ENCODE measurements around the gene FBXL19. TPM values are rescaled to one million over a fixed set of nuclear protein-coding genes. Genes with fewer than 3 reads are reported as not detected.

The FBXL19 gene
- total and polyA plus RNA-seq, 2 of the 13 experiments (the other 11 are each of a cell fraction or from before 2014, with no cell fraction given), result 6.0 to 13.7 TPM

DNA sequence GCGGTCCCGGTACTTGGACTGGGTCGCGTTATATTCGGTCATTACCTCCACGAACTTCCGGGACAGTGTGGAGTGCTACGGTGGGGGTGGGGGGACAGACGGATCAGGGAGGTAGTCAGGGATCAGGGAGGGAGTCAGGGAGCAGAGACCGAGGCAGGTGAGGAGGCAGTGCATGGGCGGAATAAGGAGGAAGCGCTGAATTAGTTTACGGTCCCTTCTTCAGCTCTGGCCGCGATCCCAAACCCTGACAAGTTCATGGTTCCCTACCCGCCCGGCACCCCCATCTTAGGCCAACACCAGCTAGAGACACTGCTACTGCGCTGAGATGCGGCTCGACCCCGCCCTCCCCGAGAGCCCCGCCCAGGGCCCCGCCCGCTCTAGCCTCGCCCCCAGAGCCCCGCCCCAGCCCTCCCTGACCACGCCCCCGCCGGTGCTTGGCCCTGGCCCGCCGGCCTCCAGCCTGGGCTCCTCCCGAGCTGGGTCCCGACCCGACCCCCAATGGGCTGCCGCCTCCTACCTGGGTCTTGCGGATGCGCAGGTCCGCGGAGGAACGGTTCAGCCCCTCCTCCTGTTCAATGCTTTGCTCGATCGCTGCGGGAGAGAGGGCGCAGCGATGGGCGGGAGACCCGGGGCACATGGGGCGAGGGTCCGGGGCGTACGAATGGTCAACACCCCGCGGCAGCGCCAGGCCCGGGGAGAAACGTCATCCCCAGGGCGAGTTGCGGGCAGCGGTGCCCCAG, 73.8 kb downstream of the FBXL19 start (continued):
- TF ChIP-seq, protein P1, sequence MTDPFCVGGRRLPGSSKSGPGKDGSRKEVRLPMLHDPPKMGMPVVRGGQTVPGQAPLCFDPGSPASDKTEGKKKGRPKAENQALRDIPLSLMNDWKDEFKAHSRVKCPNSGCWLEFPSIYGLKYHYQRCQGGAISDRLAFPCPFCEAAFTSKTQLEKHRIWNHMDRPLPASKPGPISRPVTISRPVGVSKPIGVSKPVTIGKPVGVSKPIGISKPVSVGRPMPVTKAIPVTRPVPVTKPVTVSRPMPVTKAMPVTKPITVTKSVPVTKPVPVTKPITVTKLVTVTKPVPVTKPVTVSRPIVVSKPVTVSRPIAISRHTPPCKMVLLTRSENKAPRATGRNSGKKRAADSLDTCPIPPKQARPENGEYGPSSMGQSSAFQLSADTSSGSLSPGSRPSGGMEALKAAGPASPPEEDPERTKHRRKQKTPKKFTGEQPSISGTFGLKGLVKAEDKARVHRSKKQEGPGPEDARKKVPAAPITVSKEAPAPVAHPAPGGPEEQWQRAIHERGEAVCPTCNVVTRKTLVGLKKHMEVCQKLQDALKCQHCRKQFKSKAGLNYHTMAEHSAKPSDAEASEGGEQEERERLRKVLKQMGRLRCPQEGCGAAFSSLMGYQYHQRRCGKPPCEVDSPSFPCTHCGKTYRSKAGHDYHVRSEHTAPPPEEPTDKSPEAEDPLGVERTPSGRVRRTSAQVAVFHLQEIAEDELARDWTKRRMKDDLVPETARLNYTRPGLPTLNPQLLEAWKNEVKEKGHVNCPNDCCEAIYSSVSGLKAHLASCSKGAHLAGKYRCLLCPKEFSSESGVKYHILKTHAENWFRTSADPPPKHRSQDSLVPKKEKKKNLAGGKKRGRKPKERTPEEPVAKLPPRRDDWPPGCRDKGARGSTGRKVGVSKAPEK (CRISPR knock-in tag; IDR thresholded peaks at IDR 0.05; ENCODE audit: borderline replicate concordance), result 0 out of 2 replicates have a peak, but pooled peaks have one; percentile 30
- TF ChIP-seq FLYWCH1 (CRISPR knock-in tag; IDR thresholded peaks at IDR 0.05) (no peak), ZNF282 (IDR thresholded peaks at IDR 0.05; ENCODE audit: partially characterized antibody) (no peak), ARNT2 (CRISPR knock-in tag; IDR thresholded peaks at IDR 0.05; ENCODE audit: low read depth) (0 out of 2 replicates have a peak, but pooled peaks have one; percentile 47), HIVEP1 (CRISPR knock-in tag; IDR thresholded peaks at IDR 0.05) (peak; percentile 86; the same call in 1 of the 2 replicates), ZNF3 (CRISPR knock-in tag; IDR thresholded peaks at IDR 0.05) (no peak), ZNF331 (CRISPR knock-in tag; IDR thresholded peaks at IDR 0.05) (peak; percentile 40), SAFB2 (CRISPR knock-in tag; IDR thresholded peaks at IDR 0.05; ENCODE audit: borderline replicate concordance, low read depth) (0 out of 2 replicates have a peak, but pooled peaks have one; percentile 36), ZNF382 (CRISPR knock-in tag; IDR thresholded peaks at IDR 0.05; ENCODE audit: borderline replicate concordance) (no peak), ZNF709 (CRISPR knock-in tag; IDR thresholded peaks at IDR 0.05) (0 out of 2 replicates have a peak, but pooled peaks have one; percentile 62), ZFP82 (CRISPR knock-in tag; IDR thresholded peaks at IDR 0.05; ENCODE audit: borderline replicate concordance) (peak; percentile 95), ZNF496 (CRISPR knock-in tag; IDR thresholded peaks at IDR 0.05; ENCODE audit: insufficient replicate concordance) (no peak), HNRNPK (IDR thresholded peaks at IDR 0.05; ENCODE audit: low read depth, low read length, poor library complexity, severe bottlenecking) (no peak), ZNF879 (CRISPR knock-in tag; IDR thresholded peaks at IDR 0.05) (no peak), MAFK (conservative IDR thresholded peaks at IDR 0.05 in 1 of 2, IDR thresholded peaks at IDR 0.05 in 1 of 2; ENCODE audit: low read length in 2 of 2) (no peak), POLR2AphosphoS5 (IDR thresholded peaks at IDR 0.05; ENCODE audit: low read depth, low read length) (peak; percentile 83), KLF6 (CRISPR knock-in tag; IDR thresholded peaks at IDR 0.05) (peak; percentile 82; the same call in 1 of the 2 replicates), ZNF747 (CRISPR knock-in tag; IDR thresholded peaks at IDR 0.05; ENCODE audit: borderline replicate concordance) (peak; percentile 89; the same call in 1 of the 2 replicates), TOE1 (CRISPR knock-in tag; IDR thresholded peaks at IDR 0.05) (no peak), ZNF839 (CRISPR knock-in tag; IDR thresholded peaks at IDR 0.05; ENCODE audit: borderline replicate concordance) (peak; percentile 97), NFYC (CRISPR knock-in tag; IDR thresholded peaks at IDR 0.05) (0 out of 2 replicates have a peak, but pooled peaks have one; percentile 33)
- TF ChIP-seq, protein P2, sequence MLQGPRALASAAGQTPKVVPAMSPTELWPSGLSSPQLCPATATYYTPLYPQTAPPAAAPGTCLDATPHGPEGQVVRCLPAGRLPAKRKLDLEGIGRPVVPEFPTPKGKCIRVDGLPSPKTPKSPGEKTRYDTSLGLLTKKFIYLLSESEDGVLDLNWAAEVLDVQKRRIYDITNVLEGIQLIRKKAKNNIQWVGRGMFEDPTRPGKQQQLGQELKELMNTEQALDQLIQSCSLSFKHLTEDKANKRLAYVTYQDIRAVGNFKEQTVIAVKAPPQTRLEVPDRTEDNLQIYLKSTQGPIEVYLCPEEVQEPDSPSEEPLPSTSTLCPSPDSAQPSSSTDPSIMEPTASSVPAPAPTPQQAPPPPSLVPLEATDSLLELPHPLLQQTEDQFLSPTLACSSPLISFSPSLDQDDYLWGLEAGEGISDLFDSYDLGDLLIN (CRISPR knock-in tag; IDR thresholded peaks at IDR 0.05; ENCODE audit: borderline replicate concordance), result no peak
- TF ChIP-seq, protein P3, sequence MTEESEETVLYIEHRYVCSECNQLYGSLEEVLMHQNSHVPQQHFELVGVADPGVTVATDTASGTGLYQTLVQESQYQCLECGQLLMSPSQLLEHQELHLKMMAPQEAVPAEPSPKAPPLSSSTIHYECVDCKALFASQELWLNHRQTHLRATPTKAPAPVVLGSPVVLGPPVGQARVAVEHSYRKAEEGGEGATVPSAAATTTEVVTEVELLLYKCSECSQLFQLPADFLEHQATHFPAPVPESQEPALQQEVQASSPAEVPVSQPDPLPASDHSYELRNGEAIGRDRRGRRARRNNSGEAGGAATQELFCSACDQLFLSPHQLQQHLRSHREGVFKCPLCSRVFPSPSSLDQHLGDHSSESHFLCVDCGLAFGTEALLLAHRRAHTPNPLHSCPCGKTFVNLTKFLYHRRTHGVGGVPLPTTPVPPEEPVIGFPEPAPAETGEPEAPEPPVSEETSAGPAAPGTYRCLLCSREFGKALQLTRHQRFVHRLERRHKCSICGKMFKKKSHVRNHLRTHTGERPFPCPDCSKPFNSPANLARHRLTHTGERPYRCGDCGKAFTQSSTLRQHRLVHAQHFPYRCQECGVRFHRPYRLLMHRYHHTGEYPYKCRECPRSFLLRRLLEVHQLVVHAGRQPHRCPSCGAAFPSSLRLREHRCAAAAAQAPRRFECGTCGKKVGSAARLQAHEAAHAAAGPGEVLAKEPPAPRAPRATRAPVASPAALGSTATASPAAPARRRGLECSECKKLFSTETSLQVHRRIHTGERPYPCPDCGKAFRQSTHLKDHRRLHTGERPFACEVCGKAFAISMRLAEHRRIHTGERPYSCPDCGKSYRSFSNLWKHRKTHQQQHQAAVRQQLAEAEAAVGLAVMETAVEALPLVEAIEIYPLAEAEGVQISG (CRISPR knock-in tag; IDR thresholded peaks at IDR 0.05), result peak; percentile 59; the same call in 1 of the 2 replicates

All from HepG2 (cell line).